SW480 (cell line): ENCODE results near the gene RING1.

Experiments
- DNase-seq: peaks from one replicate; pipeline ENCODE4 v3.0.0-alpha.2; 2016; ENCODE audit warnings: low spot score

The RING1 gene

DNA sequence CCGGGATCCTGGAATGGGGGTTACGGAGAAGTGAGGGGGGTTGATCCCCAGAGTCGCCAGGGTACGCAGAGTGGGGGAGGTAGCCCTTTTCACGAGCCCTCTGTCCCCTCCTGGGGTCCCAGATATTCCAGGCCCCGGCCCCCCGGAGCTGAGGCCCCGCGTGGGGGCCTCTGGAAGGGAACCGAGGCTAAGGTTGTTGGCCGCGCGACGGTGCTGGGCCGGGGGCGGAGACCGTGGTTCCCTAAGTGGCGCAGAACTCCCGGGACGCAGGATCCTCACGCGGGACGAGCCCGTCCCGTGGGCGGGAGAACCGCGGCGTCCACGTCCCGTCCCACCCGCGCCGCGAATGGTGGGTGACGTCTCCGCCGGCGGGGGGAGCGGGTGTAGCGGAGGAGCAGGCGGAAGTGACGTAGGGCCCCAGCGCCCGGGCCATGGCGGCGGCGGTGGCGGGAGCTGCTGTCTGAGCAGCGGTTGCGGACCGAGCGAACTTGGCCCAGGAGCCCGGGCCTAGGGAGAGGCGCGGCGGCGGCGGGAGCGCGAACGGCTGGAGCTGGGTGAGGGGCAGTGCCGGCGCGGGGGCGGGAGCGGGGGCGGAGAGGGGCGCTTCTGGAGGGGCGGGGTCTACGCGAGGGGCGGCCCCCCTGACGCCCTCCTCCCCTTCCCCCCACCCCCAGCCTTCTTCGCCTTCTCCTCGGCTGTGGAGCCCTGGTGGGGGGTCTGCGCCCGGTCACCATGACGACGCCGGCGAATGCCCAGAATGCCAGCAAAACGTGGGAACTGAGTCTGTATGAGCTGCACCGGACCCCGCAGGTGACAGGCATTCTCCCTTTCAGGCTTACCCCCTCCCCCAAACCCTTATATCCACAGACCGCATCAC, at the start of gene RING1:
Gene RING1 (plus strand): TSS at position 410 of the 877 bp plus-strand sequence. CDS start 323 bp downstream, at position 733.
- peak; percentile 58 for DNase-seq

GRCh38 chr6:33160096-33160495, 48.2 kb upstream of the RING1 start:
- no peak for DNase-seq

GRCh38 chr6:33160728-33161344, 47.5 kb upstream of the RING1 start:
- peak; percentile 44 for DNase-seq

GRCh38 chr6:33161354-33162331, 46.7 kb upstream of the RING1 start:
- peak; percentile 36 for DNase-seq

DNA sequence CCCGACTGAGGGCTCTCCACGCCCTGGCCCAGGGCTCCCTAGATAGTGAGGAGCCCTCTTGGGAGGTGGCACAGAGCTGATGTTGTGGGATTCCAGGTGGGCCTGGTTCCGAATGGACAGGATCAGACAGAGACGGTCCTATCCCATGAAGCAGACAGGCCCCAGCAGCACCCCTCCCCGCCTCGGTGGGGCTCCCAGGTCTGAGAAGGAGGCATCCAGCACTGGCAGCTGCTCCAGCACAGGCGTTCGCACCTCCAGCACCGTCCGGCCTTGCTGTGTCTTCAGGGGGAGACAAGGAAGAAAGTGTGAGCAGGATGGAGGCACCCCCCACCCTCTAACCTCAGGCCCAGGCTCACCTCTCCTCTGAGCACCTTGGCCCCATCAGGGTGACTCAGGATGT, 44.8 kb upstream of the RING1 start:
- DNase-seq: no peak

DNA sequence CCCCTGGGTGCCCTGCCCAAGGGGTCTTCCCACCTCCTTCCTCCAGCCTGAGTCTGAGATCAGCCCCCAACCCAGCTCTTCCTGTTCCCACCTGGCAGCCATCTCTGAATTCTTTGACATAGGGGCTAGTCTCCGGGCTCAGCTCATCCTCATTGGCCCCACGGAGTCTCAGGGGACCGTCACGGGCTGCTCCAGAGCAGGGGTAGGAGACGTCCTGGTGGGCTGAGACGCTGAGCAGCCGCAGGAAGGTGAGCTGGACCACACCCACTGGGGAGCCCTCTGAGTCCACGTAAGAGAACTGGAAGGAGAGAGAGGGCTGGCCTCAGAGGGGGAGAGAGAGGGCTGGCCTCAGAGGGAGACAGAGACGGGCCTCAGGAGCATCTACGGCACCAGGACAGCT, 44.1 kb upstream of the RING1 start:
- DNase-seq: no peak

GRCh38 chr6:33164665-33165373, 43.5 kb upstream of the RING1 start:
- no peak for DNase-seq

- DNase-seq: no peak
These were observed 42.6 kb upstream of the RING1 start for GRCh38 chr6:33165581-33166258.

- no peak for DNase-seq
These were observed 41.9 kb upstream of the RING1 start for GRCh38 chr6:33166363-33166762.

DNA sequence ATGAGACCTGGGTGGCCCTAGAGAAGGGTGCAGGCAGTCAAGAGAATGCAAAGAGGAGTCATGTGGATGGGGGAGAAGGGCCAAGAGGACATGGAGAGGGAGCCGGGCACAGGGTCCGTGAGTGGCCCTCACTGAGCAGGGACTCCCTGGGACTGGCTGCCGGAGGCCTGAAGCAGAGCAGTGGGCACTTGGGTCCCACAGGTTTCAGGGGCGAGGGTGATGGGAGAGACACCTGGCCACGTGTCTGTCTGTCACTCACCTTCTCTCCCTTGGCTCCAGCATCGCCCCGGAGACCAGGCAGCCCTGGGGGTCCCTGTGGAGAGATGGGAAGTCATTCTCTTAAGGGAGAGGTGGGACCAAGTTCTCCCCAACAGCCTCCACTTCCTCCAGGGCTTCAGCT, 41.5 kb upstream of the RING1 start:
- DNase-seq: no peak

DNA sequence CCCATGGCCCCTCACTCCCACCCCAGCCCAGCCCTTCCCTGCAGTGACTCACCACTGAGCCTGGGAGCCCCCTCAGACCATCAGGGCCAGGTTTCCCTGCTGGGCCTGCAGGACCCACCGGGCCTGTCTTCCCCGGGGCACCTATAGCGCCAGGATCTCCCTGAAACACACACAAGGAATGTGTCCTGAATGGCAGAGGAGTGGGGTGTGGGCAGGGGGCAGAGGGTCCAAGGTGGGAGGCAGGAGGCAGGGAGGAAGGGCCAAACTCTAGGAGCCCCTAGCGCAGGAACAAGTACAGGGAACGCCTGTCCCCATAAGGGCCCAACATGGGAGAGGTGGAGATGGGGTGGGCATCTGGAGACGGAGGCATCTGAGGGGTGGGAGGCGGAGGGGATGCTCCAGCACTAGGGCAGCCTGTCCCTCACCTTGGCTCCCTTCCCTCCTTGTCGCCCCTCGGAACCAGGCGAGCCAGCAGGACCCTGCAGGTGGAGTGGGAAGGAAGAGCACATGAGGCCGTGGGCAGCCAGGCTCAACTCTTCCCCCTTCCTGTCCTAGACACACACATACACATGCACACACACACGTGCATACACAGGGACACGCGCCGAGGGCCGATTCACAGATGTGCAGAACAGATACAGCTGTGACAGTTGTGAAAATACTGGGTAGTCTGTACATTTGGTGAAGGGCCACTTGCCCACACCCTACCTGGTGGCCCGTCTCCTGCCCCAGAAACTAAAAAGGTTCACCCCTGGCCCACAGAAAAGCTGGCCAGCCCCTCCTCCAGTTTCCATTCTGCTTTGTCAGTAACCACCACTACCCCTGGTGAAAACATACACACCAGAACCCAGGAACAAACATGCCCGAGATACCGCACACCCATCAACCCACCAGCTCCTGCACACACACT, 40.7 kb upstream of the RING1 start:
- DNase-seq: no peak

DNA sequence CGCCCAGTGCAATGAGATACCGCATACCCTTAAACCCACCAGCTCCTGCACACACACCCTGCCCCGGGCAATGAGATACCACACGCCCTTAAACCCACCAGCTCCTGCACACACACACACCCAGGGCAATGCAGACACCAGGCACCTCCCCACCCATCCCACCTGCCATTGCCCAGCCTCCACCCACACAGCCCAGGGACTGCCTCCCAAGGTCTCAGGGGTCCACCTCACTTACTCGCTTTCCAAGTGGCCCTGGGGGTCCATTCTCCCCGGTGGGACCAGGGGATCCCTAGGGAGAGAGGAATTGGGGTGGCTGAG, 40.1 kb upstream of the RING1 start:
- DNase-seq: no peak

GRCh38 chr6:33168639-33169038, 39.7 kb upstream of the RING1 start:
- DNase-seq: no peak

DNA sequence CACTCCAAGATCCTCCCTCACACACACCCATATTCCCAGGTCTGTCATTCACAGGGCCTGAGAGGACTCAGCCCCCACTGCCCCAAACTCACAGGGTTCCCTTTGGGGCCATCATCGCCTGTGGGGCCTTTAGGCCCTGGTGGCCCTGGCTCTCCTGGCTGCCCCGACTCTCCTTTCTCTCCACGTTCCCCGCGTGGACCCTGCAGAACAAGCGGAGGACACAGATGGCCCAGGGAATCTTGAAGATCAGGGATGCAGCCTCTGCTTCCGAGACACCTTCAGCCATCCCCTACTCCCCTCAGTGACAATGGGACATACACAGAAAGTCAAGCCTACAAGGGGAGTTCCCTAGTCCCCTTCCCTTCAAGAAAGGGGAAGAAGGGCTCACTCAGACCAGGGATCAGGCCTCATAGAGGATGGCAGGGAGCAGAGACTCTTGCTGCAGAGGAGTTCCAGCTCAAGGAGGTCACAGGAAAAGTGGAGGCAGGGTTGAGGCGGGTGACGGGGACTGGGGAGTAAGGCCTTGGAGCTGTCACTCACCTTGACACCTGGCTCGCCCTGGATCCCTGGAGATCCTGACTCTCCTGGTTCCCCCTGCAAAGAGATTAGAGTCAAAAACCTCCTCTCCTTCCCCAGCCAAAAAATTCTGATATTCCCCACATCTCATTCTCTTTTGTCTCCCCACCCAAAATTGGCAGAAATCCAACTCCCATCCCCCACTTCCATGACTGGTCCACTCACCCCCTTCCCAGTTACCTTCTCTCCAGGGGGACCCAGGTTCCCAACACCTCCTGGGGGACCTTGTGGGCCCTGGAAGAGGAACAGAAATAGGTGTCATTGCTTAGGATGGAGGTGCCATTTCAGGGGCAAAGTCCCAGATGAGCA, 38.8 kb upstream of the RING1 start:
- DNase-seq: no peak

DNA sequence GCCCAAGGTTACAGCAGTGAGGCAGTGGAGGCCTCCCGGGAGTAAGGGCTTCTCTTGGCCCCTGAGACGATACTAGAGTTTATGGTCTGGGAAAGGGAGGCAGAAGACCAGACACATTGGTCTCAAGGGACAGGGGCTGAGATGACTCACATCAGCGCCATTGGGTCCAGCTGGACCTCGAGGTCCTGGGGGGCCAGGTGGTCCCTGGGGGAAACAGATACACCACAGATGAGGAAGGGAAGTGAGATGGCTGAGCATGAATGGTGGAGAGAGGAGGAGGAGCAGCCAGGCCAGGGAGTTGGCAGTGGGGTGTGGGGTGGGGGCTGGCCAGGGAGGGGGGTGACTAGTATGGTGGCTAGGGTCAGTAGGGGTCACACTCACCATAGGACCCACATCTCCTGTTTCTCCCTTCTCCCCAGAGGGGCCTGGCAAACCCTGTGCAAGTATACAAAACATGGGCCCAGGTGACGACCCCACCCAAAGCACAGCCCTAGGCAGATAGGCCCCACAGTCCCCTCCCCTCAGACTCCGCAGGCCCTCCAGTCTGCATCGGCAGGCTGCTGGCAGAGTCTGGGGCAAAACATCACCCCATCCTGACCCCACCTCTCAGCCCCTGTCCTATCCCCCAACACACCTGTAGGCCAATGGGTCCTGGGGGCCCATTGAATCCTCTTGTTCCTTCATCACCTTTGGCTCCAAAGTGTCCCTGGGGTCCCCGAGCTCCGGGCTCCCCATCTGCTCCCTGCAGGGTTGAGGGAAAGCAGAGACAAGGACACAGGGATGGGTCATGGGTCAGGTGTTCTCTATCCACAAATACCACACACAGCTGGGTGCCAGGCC, 37.9 kb upstream of the RING1 start:
- DNase-seq: no peak

- no peak for DNase-seq
These were observed 37.1 kb upstream of the RING1 start for GRCh38 chr6:33171016-33171879.
